K562 (cell line): ENCODE data around the gene LRRC10. TPM values are rescaled to one million over a fixed set of nuclear protein-coding genes. Genes with fewer than 3 reads are reported as not detected.

Experiments used
- C11orf30 ChIP-seq: fragments of 450-650 bp; IDR thresholded peaks from 2 replicates; pipeline ENCODE4 v1.6.1; 2016; ENCODE audit warnings: low read depth, mild to moderate bottlenecking
- CBFA2T2 ChIP-seq: fragments of 450-650 bp; conservative IDR thresholded peaks from 2 replicates; pipeline ENCODE4 v1.6.1; 2017; ENCODE audit warnings: mild to moderate bottlenecking
- CTBP1 ChIP-seq: fragments of 450-650 bp; IDR thresholded peaks from 2 replicates; pipeline ENCODE4 v1.6.1; 2016; ENCODE audit warnings: borderline replicate concordance
- ELF4 ChIP-seq: fragments of 450-650 bp; formaldehyde crosslinking; IDR thresholded peaks from 2 replicates; pipeline ENCODE4 v1.4.0; 2022; ENCODE audit warnings: missing genetic modification characterization
- HMG20A ChIP-seq: fragments of 450-650 bp; formaldehyde crosslinking; conservative IDR thresholded peaks from 2 replicates; pipeline ENCODE4 v1.4.0; 2020; ENCODE audit warnings: mild to moderate bottlenecking, mixed read lengths
- MED1 ChIP-seq: sonication (generic); formaldehyde crosslinking; IDR thresholded peaks from 2 replicates; pipeline ENCODE4 v1.8.1; 2023; ENCODE audit warnings: missing genetic modification reagents, borderline replicate concordance
- MEF2D ChIP-seq: conservative IDR thresholded peaks from 2 replicates; pipeline ENCODE4 v1.6.1; 2016; ENCODE audit warnings: low read depth, missing genetic modification characterization, missing compliant biosample characterization
- PML ChIP-seq: IDR thresholded peaks from 2 replicates; pipeline ENCODE4 v1.6.1; 2012; ENCODE audit warnings: low read length, inconsistent platforms
- RBM22 ChIP-seq: fragments of 200-400 bp; formaldehyde crosslinking; IDR thresholded peaks from 2 replicates; pipeline ENCODE4 v1.6.1; 2018; ENCODE audit warnings: low read length, low read depth; ENCODE audit not compliant: poor library complexity, severe bottlenecking
- ZBTB7A ChIP-seq: IDR thresholded peaks from 2 replicates; pipeline ENCODE4 v1.6.1; 2011; ENCODE audit warnings: low read depth, mild to moderate bottlenecking, low read length, moderate library complexity, borderline replicate concordance; ENCODE audit not compliant: control insufficient read depth
- ZFX ChIP-seq: sonication (generic); formaldehyde crosslinking; IDR thresholded peaks from 2 replicates; pipeline ENCODE4 v1.8.0; 2022; ENCODE audit warnings: mild to moderate bottlenecking, missing genetic modification reagents, moderate library complexity
- ZNF175 ChIP-seq: fragments of 200-800 bp; sonication (Bioruptor generic); IDR thresholded peaks from 2 replicates; pipeline ENCODE4 v1.6.1; 2016; ENCODE audit warnings: low read depth, mild to moderate bottlenecking, missing genetic modification characterization, missing compliant biosample characterization
- polyA plus RNA-seq, 8 experiments: library from polyadenylated mRNA; depleted of rRNA in 4 of 8; stranded (reverse) in 5 of 8; unstranded in 3 of 8; fragments of >200 nt; fragmentation: Nextera tagmentation in 2 of 8; fragmentation: Illumina TruSeq in 1 of 8; extraction: Ambion mirVana in 2 of 8; extraction: Trizol in 1 of 8; gene quantifications; 2 replicates each; pipeline versions ENCODE4 v1.2.1 to v1.2.3, GENCODE V29; 2011 to 2014; ENCODE audit warnings: inconsistent platforms in 1 of 8, missing spikeins in 1 of 8
- total RNA-seq, 7 experiments: library from RNA; depleted of rRNA in 6 of 7; stranded (reverse); fragments of >200 nt in 6 of 7; fragmentation: Illumina TruSeq in 2 of 7; extraction: Trizol in 2 of 7; gene quantifications; 2 replicates each; pipeline versions ENCODE4 v1.2.1 to v1.2.3, GENCODE V29; 2011 to 2021; ENCODE audit warnings: low replicate concordance in 1 of 7
- TF ChIP-seq, protein P1 (sequence below): fragments of 450-650 bp; IDR thresholded peaks from 2 replicates; pipeline ENCODE4 v1.6.1; 2016; ENCODE audit warnings: mild to moderate bottlenecking
- TF ChIP-seq, protein P2 (sequence below): fragments of 200-800 bp; sonication (Bioruptor generic); IDR thresholded peaks from 2 replicates; pipeline ENCODE4 v1.6.1; 2017; ENCODE audit warnings: missing genetic modification characterization, missing compliant biosample characterization
- TF ChIP-seq, protein P3 (sequence below): fragments of 200-800 bp; sonication (Bioruptor generic); IDR thresholded peaks from 2 replicates; pipeline ENCODE4 v1.6.1; 2017; ENCODE audit warnings: missing genetic modification characterization, missing compliant biosample characterization
- TF ChIP-seq, protein P4 (sequence below): sonication (generic); formaldehyde crosslinking; IDR thresholded peaks from 2 replicates; pipeline ENCODE4 v1.4.0; 2020; ENCODE audit warnings: mild to moderate bottlenecking, missing genetic modification reagents
- TF ChIP-seq, protein P5 (sequence below): conservative IDR thresholded peaks from 2 replicates; pipeline ENCODE4 v1.6.1; 2011; ENCODE audit warnings: low read depth, mild to moderate bottlenecking, low read length; ENCODE audit not compliant: control insufficient read depth
- TF ChIP-seq, protein P6 (sequence below): fragments of 450-650 bp; IDR thresholded peaks from 2 replicates; pipeline ENCODE4 v1.6.1; 2016; ENCODE audit warnings: low read depth, mild to moderate bottlenecking, moderate library complexity

Gene LRRC10
- total and polyA plus RNA-seq, 9 of the 15 experiments (the other 6 are each of a cell fraction or from before 2014, with no cell fraction given), result 0.09 TPM; not detected in 8

DNA sequence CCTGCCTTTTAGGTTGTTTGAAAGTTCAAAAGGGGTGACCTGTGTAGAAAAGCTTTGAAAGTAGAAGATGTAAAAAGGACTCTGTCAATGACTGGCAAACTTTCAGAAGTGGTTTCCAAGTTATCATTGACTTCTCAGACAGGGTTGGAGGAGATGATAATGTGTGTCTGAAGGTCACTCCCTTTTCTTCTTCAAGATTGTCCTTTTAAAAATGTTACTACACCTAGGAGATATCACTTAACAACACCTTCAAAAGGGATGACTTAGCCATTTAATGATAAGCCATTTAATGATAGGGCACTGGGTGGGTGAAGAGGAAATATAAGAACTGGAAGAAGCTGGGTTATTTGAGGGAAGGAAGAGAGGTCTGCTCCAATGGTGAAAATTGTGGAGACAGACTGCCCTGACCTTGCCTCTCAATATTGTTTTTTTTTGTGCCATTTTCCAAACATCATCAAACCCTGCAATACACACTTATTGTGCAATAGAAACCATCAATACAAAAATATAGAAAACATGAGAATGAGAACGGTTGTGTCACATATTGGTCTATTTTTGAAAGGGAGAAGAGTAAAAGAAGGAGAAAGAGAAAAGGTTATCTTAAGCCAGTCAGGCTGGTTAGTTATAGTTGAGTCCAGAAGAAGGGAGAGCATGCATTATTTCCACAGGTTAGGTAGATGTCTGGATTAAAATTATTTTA, 49.6 kb upstream of the LRRC10 start (continued):
- TF ChIP-seq ZBTB7A, result no peak
- TF ChIP-seq, protein P1, sequence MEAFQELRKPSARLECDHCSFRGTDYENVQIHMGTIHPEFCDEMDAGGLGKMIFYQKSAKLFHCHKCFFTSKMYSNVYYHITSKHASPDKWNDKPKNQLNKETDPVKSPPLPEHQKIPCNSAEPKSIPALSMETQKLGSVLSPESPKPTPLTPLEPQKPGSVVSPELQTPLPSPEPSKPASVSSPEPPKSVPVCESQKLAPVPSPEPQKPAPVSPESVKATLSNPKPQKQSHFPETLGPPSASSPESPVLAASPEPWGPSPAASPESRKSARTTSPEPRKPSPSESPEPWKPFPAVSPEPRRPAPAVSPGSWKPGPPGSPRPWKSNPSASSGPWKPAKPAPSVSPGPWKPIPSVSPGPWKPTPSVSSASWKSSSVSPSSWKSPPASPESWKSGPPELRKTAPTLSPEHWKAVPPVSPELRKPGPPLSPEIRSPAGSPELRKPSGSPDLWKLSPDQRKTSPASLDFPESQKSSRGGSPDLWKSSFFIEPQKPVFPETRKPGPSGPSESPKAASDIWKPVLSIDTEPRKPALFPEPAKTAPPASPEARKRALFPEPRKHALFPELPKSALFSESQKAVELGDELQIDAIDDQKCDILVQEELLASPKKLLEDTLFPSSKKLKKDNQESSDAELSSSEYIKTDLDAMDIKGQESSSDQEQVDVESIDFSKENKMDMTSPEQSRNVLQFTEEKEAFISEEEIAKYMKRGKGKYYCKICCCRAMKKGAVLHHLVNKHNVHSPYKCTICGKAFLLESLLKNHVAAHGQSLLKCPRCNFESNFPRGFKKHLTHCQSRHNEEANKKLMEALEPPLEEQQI, result 0 out of 2 replicates have a peak, but pooled peaks have one; percentile 36
- TF ChIP-seq RBM22, result no peak
- peak; percentile 71 for TF ChIP-seq CTBP1
- peak; percentile 42; the same call in 1 of the 2 replicates for TF ChIP-seq PML
- TF ChIP-seq, protein P2, sequence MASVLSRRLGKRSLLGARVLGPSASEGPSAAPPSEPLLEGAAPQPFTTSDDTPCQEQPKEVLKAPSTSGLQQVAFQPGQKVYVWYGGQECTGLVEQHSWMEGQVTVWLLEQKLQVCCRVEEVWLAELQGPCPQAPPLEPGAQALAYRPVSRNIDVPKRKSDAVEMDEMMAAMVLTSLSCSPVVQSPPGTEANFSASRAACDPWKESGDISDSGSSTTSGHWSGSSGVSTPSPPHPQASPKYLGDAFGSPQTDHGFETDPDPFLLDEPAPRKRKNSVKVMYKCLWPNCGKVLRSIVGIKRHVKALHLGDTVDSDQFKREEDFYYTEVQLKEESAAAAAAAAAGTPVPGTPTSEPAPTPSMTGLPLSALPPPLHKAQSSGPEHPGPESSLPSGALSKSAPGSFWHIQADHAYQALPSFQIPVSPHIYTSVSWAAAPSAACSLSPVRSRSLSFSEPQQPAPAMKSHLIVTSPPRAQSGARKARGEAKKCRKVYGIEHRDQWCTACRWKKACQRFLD, result no peak
- TF ChIP-seq HMG20A (CRISPR knock-in tag), result no peak
- peak; percentile 80 for TF ChIP-seq C11orf30
- TF ChIP-seq, protein P3, sequence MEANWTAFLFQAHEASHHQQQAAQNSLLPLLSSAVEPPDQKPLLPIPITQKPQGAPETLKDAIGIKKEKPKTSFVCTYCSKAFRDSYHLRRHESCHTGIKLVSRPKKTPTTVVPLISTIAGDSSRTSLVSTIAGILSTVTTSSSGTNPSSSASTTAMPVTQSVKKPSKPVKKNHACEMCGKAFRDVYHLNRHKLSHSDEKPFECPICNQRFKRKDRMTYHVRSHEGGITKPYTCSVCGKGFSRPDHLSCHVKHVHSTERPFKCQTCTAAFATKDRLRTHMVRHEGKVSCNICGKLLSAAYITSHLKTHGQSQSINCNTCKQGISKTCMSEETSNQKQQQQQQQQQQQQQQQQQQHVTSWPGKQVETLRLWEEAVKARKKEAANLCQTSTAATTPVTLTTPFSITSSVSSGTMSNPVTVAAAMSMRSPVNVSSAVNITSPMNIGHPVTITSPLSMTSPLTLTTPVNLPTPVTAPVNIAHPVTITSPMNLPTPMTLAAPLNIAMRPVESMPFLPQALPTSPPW (CRISPR knock-in tag), result peak; percentile 16; the same call in 1 of the 2 replicates
- TF ChIP-seq ZNF175 (CRISPR knock-in tag), result no peak
- TF ChIP-seq, protein P4, sequence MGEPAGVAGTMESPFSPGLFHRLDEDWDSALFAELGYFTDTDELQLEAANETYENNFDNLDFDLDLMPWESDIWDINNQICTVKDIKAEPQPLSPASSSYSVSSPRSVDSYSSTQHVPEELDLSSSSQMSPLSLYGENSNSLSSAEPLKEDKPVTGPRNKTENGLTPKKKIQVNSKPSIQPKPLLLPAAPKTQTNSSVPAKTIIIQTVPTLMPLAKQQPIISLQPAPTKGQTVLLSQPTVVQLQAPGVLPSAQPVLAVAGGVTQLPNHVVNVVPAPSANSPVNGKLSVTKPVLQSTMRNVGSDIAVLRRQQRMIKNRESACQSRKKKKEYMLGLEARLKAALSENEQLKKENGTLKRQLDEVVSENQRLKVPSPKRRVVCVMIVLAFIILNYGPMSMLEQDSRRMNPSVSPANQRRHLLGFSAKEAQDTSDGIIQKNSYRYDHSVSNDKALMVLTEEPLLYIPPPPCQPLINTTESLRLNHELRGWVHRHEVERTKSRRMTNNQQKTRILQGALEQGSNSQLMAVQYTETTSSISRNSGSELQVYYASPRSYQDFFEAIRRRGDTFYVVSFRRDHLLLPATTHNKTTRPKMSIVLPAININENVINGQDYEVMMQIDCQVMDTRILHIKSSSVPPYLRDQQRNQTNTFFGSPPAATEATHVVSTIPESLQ (CRISPR knock-in tag), result no peak
- TF ChIP-seq CBFA2T2, result peak; percentile 94
- TF ChIP-seq ELF4, result peak; percentile 67; the same call in 1 of the 2 replicates
- no peak for TF ChIP-seq MED1 (CRISPR knock-in tag)
- no peak for TF ChIP-seq ZFX (CRISPR knock-in tag)
- TF ChIP-seq, protein P5, sequence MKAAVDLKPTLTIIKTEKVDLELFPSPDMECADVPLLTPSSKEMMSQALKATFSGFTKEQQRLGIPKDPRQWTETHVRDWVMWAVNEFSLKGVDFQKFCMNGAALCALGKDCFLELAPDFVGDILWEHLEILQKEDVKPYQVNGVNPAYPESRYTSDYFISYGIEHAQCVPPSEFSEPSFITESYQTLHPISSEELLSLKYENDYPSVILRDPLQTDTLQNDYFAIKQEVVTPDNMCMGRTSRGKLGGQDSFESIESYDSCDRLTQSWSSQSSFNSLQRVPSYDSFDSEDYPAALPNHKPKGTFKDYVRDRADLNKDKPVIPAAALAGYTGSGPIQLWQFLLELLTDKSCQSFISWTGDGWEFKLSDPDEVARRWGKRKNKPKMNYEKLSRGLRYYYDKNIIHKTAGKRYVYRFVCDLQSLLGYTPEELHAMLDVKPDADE, result no peak
- no peak for TF ChIP-seq MEF2D (tag)
- TF ChIP-seq, protein P6, sequence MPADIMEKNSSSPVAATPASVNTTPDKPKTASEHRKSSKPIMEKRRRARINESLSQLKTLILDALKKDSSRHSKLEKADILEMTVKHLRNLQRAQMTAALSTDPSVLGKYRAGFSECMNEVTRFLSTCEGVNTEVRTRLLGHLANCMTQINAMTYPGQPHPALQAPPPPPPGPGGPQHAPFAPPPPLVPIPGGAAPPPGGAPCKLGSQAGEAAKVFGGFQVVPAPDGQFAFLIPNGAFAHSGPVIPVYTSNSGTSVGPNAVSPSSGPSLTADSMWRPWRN, result no peak
